NB4 (cell line): ENCODE data around the gene CUL9.

ENCODE experiments used
- CTCF ChIP-seq: IDR thresholded peaks from one replicate; pipeline ENCODE4 v1.5.1; 2012; ENCODE audit warnings: low read depth, low read length
- POLR2A ChIP-seq: IDR thresholded peaks from 2 replicates; pipeline ENCODE4 v1.6.1; 2011; ENCODE audit warnings: mild to moderate bottlenecking; ENCODE audit not compliant: insufficient read length; ENCODE audit errors: extremely low read depth
- TF ChIP-seq, protein P1 (sequence below): IDR thresholded peaks from 2 replicates; pipeline ENCODE4 v1.6.1; 2011; ENCODE audit warnings: low read depth, low read length

- no peak for TF ChIP-seq CTCF
- TF ChIP-seq POLR2A = no peak
- TF ChIP-seq, protein P1, sequence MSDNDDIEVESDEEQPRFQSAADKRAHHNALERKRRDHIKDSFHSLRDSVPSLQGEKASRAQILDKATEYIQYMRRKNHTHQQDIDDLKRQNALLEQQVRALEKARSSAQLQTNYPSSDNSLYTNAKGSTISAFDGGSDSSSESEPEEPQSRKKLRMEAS = no peak
These were observed 49.9 kb downstream of the CUL9 start for GRCh38 chr6:43231735-43232450.
